HEK293T (cell line): ENCODE results near the gene ARID1A.

Experiments
- ELF4 ChIP-seq: fragments of 450-650 bp; IDR thresholded peaks from 2 replicates; pipeline ENCODE4 v1.6.1; 2017; ENCODE audit warnings: antibody characterized with exemption
- HDGF ChIP-seq: fragments of 450-650 bp; IDR thresholded peaks from 2 replicates; pipeline ENCODE4 v1.6.1; 2017; ENCODE audit warnings: antibody characterized with exemption, borderline replicate concordance
- SP1 ChIP-seq: fragments of 450-650 bp; IDR thresholded peaks from 2 replicates; pipeline ENCODE4 v1.6.1; 2017
- SUZ12 ChIP-seq: fragments of 450-650 bp; IDR thresholded peaks from 2 replicates; pipeline ENCODE4 v1.6.1; 2016; ENCODE audit warnings: mild to moderate bottlenecking

- TF ChIP-seq HDGF (no peak), ELF4 (no peak), SUZ12 (no peak), SP1 (no peak)
Observed at GRCh38 chr1:26771643-26772321, 76.0 kb downstream of the ARID1A start.
